SK-N-SH treated with all-trans-retinoic acid at 6 μM for 48 hours (cell line): Measurements from ENCODE around the gene MARS1.

Experiments used
- CREB5 ChIP-seq: fragments of 250-450 bp; sonication (Bioruptor Pico); IDR thresholded peaks from 2 replicates; pipeline ENCODE4 v1.5.1; 2020; ENCODE audit warnings: low read depth, mild to moderate bottlenecking, moderate library complexity
- GLIS3 ChIP-seq: fragments of 250-450 bp; sonication (Bioruptor Pico); IDR thresholded peaks from 2 replicates; pipeline ENCODE4 v1.5.0; 2020; ENCODE audit warnings: mild to moderate bottlenecking, moderate library complexity
- ISL1 ChIP-seq: fragments of 250-450 bp; sonication (Bioruptor Pico); IDR thresholded peaks from 2 replicates; pipeline ENCODE4 v2.1.2; 2022; ENCODE audit warnings: mild to moderate bottlenecking, moderate library complexity
- PATZ1 ChIP-seq: fragments of 250-450 bp; sonication (Bioruptor Pico); IDR thresholded peaks from 2 replicates; pipeline ENCODE4 v1.8.0; 2020; ENCODE audit warnings: mild to moderate bottlenecking, moderate library complexity, borderline replicate concordance
- PPARA ChIP-seq: fragments of 250-450 bp; sonication (Bioruptor Pico); IDR thresholded peaks from 2 replicates; pipeline ENCODE4 v1.5.0; 2020; ENCODE audit warnings: mild to moderate bottlenecking, borderline replicate concordance
- TOX ChIP-seq: fragments of 250-450 bp; sonication (Bioruptor Pico); IDR thresholded peaks from 2 replicates; pipeline ENCODE4 v1.8.0; 2021; ENCODE audit warnings: mild to moderate bottlenecking, moderate library complexity, borderline replicate concordance
- TSHZ2 ChIP-seq: fragments of 250-450 bp; sonication (Bioruptor Pico); IDR thresholded peaks from 2 replicates; pipeline ENCODE4 v1.5.0; 2020; ENCODE audit warnings: mild to moderate bottlenecking, moderate library complexity
- ZFP30 ChIP-seq: fragments of 450-650 bp; formaldehyde crosslinking; IDR thresholded peaks from 2 replicates; pipeline ENCODE4 v1.5.0; 2022; ENCODE audit warnings: mild to moderate bottlenecking, moderate library complexity
- ZNF565 ChIP-seq: fragments of 450-650 bp; formaldehyde crosslinking; conservative IDR thresholded peaks from 2 replicates; pipeline ENCODE4 v1.5.0; 2020; ENCODE audit warnings: low read depth, mild to moderate bottlenecking, moderate library complexity

- no peak for TF ChIP-seq TOX (CRISPR knock-in tag)
- 0 out of 2 replicates have a peak, but pooled peaks have one; percentile 48 for TF ChIP-seq GLIS3 (CRISPR knock-in tag)
- no peak for TF ChIP-seq TSHZ2 (CRISPR knock-in tag)
- TF ChIP-seq ISL1 (CRISPR knock-in tag) = no peak
- no peak; the same call in 1 of the 2 replicates for TF ChIP-seq CREB5 (CRISPR knock-in tag)
- TF ChIP-seq PPARA = no peak
- peak; percentile 62; the same call in 1 of the 2 replicates for TF ChIP-seq PATZ1 (CRISPR knock-in tag)
- TF ChIP-seq ZFP30 (CRISPR knock-in tag) = no peak
- TF ChIP-seq ZNF565 (CRISPR knock-in tag) = no peak
Measured at GRCh38 chr12:57520053-57520818, 32.4 kb downstream of the MARS1 start, which contains the start of gene DDIT3.
